Measurements from ENCODE around the gene GSTP1.

GSTP1 gene

GRCh38 chr11:67630228-67630942, 46.8 kb downstream of the GSTP1 start:
- Mint-ChIP-seq H3K27me3 (peaks cover 0 to 3% of the 10 kb centered on the region in 2 donors), H3K27ac (peak overlapping the region; percentile 88), H3K4me1 (peaks cover 16 to 28% of the 10 kb centered on the region in 2 donors), H3K4me3 (peak overlapping the region; percentile 82 to 86), H3K9me3 (no peaks in the 10 kb centered on the region), H3K36me3 (peaks cover 14 to 18% of the 10 kb centered on the region in 2 donors)
- peak; percentile 68 to 76 for ATAC-seq (replicated peaks)
- DNase-seq, result peak; percentile 96

- peaks cover 14 to 18% of the 10 kb centered on the region in 2 donors for H3K36me3 Mint-ChIP-seq
- H3K27me3 Mint-ChIP-seq, result peaks cover 0 to 3% of the 10 kb centered on the region in 2 donors
- H3K9me3 Mint-ChIP-seq, result no peaks in the 10 kb centered on the region
- DNase-seq, result no peak
- H3K4me3 Mint-ChIP-seq, result peak overlapping the region; percentile 82 to 86
- no peak for ATAC-seq (replicated peaks)
- peak overlapping the region; percentile 88 for H3K27ac Mint-ChIP-seq
- H3K4me1 Mint-ChIP-seq, result peaks cover 16 to 26% of the 10 kb centered on the region in 2 donors
Measured at GRCh38 chr11:67630943-67631331, 47.3 kb downstream of the GSTP1 start.

- peaks cover 0 to 3% of the 10 kb centered on the region in 2 donors for H3K27me3 Mint-ChIP-seq
- H3K36me3 Mint-ChIP-seq, result peaks cover 14 to 15% of the 10 kb centered on the region in 2 donors
- H3K4me1 Mint-ChIP-seq, result peaks cover 16 to 26% of the 10 kb centered on the region in 2 donors
- no peak for DNase-seq
- H3K4me3 Mint-ChIP-seq, result peak overlapping the region in 1 of 2 donors; percentile 86
- H3K9me3 Mint-ChIP-seq, result no peaks in the 10 kb centered on the region
- H3K27ac Mint-ChIP-seq, result no peak overlapping the region
- no peak for ATAC-seq (replicated peaks)
Measured at GRCh38 chr11:67631411-67631810, 47.8 kb downstream of the GSTP1 start.

GRCh38 chr11:67631853-67632174, 48.2 kb downstream of the GSTP1 start:
- ATAC-seq (replicated peaks), result no peak
- peak overlapping the region in 1 of 2 donors; percentile 59 for H3K4me3 Mint-ChIP-seq
- H3K9me3 Mint-ChIP-seq, result no peaks in the 10 kb centered on the region
- H3K4me1 Mint-ChIP-seq, result peaks cover 16 to 28% of the 10 kb centered on the region in 2 donors
- peak overlapping the region; percentile 73 for H3K27ac Mint-ChIP-seq
- peaks cover 11% of the 10 kb centered on the region in 2 donors for H3K36me3 Mint-ChIP-seq
- DNase-seq, result no peak
- peaks cover 0 to 3% of the 10 kb centered on the region in 2 donors for H3K27me3 Mint-ChIP-seq

GRCh38 chr11:67632175-67632981, 48.8 kb downstream of the GSTP1 start:
- Mint-ChIP-seq H3K9me3 (no peaks in the 10 kb centered on the region), H3K36me3 (peaks cover 6% of the 10 kb centered on the region in 2 donors), H3K4me1 (peaks cover 17 to 34% of the 10 kb centered on the region in 2 donors), H3K27ac (peak overlapping the region; percentile 73), H3K27me3 (peaks cover 0 to 3% of the 10 kb centered on the region in 2 donors), H3K4me3 (peak overlapping the region in 1 of 2 donors; percentile 59)
- ATAC-seq (replicated peaks), result no peak
- no peak for DNase-seq

GRCh38 chr11:67632982-67633755, 49.6 kb downstream of the GSTP1 start:
- no peaks in the 10 kb centered on the region for H3K9me3 Mint-ChIP-seq
- peaks cover 0 to 3% of the 10 kb centered on the region in 2 donors for H3K27me3 Mint-ChIP-seq
- ATAC-seq (replicated peaks) (no peak), DNase-seq (no peak)
- peaks cover 13 to 31% of the 10 kb centered on the region in 2 donors for H3K4me1 Mint-ChIP-seq
- H3K4me3 Mint-ChIP-seq, result no peak overlapping the region
- H3K36me3 Mint-ChIP-seq, result no peaks in the 10 kb centered on the region
- H3K27ac Mint-ChIP-seq, result peak overlapping the region; percentile 33

GRCh38 chr11:67633758-67634365, 50.2 kb downstream of the GSTP1 start:
- no peak overlapping the region for H3K4me3 Mint-ChIP-seq
- H3K27ac Mint-ChIP-seq, result peak overlapping the region; percentile 33
- H3K4me1 Mint-ChIP-seq, result peaks cover 13 to 26% of the 10 kb centered on the region in 2 donors
- H3K36me3 Mint-ChIP-seq, result no peaks in the 10 kb centered on the region
- no peak for DNase-seq
- peaks cover 0 to 3% of the 10 kb centered on the region in 2 donors for H3K27me3 Mint-ChIP-seq
- H3K9me3 Mint-ChIP-seq, result no peaks in the 10 kb centered on the region
- ATAC-seq (replicated peaks), result no peak

GRCh38 chr11:67634366-67635230, 51.0 kb downstream of the GSTP1 start:
- no peak overlapping the region for H3K27ac Mint-ChIP-seq
- peaks cover 0 to 3% of the 10 kb centered on the region in 2 donors for H3K27me3 Mint-ChIP-seq
- H3K4me1 Mint-ChIP-seq, result peaks cover 13 to 23% of the 10 kb centered on the region in 2 donors
- H3K4me3 Mint-ChIP-seq, result no peak overlapping the region
- no peak for DNase-seq
- no peak for ATAC-seq (replicated peaks)
- H3K9me3 Mint-ChIP-seq, result no peaks in the 10 kb centered on the region
- no peaks in the 10 kb centered on the region for H3K36me3 Mint-ChIP-seq

GRCh38 chr11:67635231-67635521, 51.6 kb downstream of the GSTP1 start:
- Mint-ChIP-seq H3K9me3 (no peaks in the 10 kb centered on the region), H3K27ac (no peak overlapping the region), H3K4me1 (peaks cover 16 to 27% of the 10 kb centered on the region in 2 donors), H3K4me3 (no peak overlapping the region), H3K36me3 (no peaks in the 10 kb centered on the region), H3K27me3 (peaks cover 2 to 3% of the 10 kb centered on the region in 2 donors)
- DNase-seq, result no peak
- no peak for ATAC-seq (replicated peaks)
